ENCODE measurements around the gene MAP2K6.

GRCh38 chr17:69539781-69540319 is 125.4 kb downstream of the MAP2K6 start:
- TF ChIP-seq CTCF (conservative IDR thresholded peaks at IDR 0.05; ENCODE audit: low read length), result no peak
- no peak for TF ChIP-seq EZH2phosphoT487 (IDR thresholded peaks at IDR 0.05; ENCODE audit: borderline replicate concordance, low read depth, low read length)

All from OCI-LY7 (cell line).